ENCODE measurements around the gene TEX19. TPM values are rescaled to one million over a fixed set of nuclear protein-coding genes. Genes with fewer than 3 reads are reported as not detected.

TEX19 gene
- total and polyA plus RNA-seq, 2 experiments from 2014 or later = 0.10 to 0.66 TPM

- Mint-ChIP-seq H3K27me3 (ENCODE audit: insufficient read depth, low read depth, poor library complexity) (peaks cover 17% of the 10 kb centered on the region), H3K4me1 (peaks cover 13% of the 10 kb centered on the region; the same call in 2 of the 3 replicates), H3K4me3 (no peak overlapping the region), H3K36me3 (ENCODE audit: low read depth) (no peaks in the 10 kb centered on the region), H3K9me3 (no peaks in the 10 kb centered on the region), H3K27ac (no peak overlapping the region)
- Histone ChIP-seq H3K79me2 (replicated peaks; ENCODE audit: insufficient read depth) (no peaks in the 10 kb centered on the region), H3K4me2 (no peak overlapping the region), H3K9me2 (ENCODE audit: insufficient read depth) (no peaks in the 10 kb centered on the region), H2AFZ (no peak overlapping the region), H3F3A (replicated peaks; ENCODE audit: low read depth) (no peaks in the 10 kb centered on the region), H3K27ac (ENCODE audit: low read depth) (no peak overlapping the region), H3K4me1 (ENCODE audit: insufficient read depth) (no peaks in the 10 kb centered on the region), H4K20me1 (replicated peaks; ENCODE audit: insufficient read depth) (no peaks in the 10 kb centered on the region), H3K36me3 (ENCODE audit: insufficient read depth) (no peaks in the 10 kb centered on the region), H3K27me3 (ENCODE audit: insufficient read depth) (no peaks in the 10 kb centered on the region), H3K4me3 (no peak overlapping the region)
- TF ChIP-seq ETS1 (IDR thresholded peaks at IDR 0.05) (no peak), STAT1 (IDR thresholded peaks at IDR 0.05; ENCODE audit: unreplicated experiment) (no peak), NANOG (IDR thresholded peaks at IDR 0.05; ENCODE audit: borderline replicate concordance) (no peak), JUNB (IDR thresholded peaks at IDR 0.05; ENCODE audit: unreplicated experiment) (no peak), REST (IDR thresholded peaks at IDR 0.05; ENCODE audit: unreplicated experiment) (no peak), EZH2phosphoT487 (IDR thresholded peaks at IDR 0.05; ENCODE audit: unreplicated experiment) (no peak), CREB1 (CRISPR knock-in tag; IDR thresholded peaks at IDR 0.05; ENCODE audit: low read depth) (no peak), CTCF (conservative IDR thresholded peaks at IDR 0.05; ENCODE audit: low read depth in 2 of 2) (no peak), ZNF462 (CRISPR knock-in tag; IDR thresholded peaks at IDR 0.05) (no peak)
- no peak for ATAC-seq
- DNase-seq (ENCODE audit: low spot score) = no peak
These were observed 3.0 kb downstream of the TEX19 start for GRCh38 chr17:82361885-82362633.

All from GM23338 (cell line).